ENCODE measurements around the gene PRRG2.

DNA sequence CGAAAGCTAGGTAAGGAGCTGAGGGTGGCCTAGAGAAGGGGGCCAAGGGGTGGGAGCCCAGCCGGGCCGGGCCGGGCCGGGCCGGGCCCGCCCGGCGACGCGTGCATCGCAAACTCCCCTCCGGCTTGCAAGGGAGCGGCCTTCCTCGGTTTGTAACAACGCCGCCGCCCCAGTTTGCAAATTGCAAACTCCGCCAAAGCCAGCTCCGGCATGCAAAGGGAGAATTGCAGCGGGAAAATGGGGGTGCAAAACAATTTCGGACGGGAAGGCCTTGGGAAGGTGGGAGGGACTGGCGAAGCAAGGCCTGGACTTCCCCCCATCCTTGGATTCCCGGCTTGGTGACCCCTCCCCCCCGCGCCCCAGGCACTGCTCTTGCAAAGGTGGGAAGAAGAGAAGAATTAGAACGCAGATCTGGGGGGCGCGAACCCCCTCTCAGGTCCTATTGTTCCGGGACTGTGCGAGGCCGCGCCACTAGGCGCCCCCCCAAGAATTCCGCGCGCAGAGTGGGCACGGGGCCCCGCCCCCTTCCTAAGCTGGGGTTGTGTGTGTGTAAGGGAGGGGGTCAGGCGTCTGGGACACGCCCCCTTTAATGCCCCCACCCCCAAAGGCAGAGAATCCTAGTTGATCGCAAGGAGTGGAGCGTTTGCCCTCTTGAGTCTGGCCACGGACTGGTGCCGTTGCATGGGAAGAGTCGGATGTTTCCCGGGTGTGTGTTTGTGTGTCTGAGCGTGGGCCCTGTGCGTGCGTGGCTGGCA is 10.8 kb downstream of the PRRG2 start:
- TF ChIP-seq POLR2AphosphoS5 (IDR thresholded peaks at IDR 0.05; ENCODE audit: low read depth, low read length) (peak; percentile 42; the same call in 1 of the 2 replicates), SIN3A (IDR thresholded peaks at IDR 0.05; ENCODE audit: borderline replicate concordance, insufficient read depth, low read length) (peak; percentile 56; the same call in 1 of the 2 replicates), TAF1 (IDR thresholded peaks at IDR 0.05; ENCODE audit: borderline replicate concordance, insufficient read depth, low read length) (peak; percentile 20; the same call in 1 of the 2 replicates), REST (IDR thresholded peaks at IDR 0.05; ENCODE audit: insufficient read depth in 1 of 2, low read depth in 2 of 2, low read length in 2 of 2) (no peak)

Data from PFSK-1 (cell line).